ENCODE data around the gene GLIPR1.
"Not testable (repeated sequence)": the region's sequence is repeated elsewhere in the genome, so short reads cannot be mapped to it uniquely, and the experiment has no call there.

GLIPR1 gene

DNA sequence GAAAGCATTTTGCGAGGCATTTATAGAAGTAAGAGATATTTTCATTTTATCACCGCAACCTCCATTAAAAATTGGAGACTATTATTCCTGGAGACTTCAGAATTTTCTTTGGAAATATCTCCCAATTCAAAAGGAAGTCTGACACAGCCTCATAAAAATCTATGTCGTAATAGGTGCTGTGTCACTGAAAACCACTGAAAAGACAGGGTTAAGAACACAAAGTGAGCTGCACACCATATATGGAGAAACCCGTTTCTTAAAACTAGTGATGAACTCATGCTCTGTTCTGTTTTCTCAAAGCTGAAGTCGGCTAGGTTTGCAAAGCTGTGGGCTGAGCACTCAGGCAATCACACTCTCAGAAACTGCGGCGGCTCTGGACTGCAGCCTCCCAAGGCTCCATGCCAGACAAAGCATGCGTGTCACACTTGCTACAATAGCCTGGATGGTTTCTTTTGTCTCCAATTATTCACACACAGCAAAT lies at the start of gene GLIPR1:
TSS of gene GLIPR1 (plus strand) at position 287 of the 481 bp plus-strand sequence. CDS start at position 413, 126 bp downstream.
- no peak for DNase-seq

DNA sequence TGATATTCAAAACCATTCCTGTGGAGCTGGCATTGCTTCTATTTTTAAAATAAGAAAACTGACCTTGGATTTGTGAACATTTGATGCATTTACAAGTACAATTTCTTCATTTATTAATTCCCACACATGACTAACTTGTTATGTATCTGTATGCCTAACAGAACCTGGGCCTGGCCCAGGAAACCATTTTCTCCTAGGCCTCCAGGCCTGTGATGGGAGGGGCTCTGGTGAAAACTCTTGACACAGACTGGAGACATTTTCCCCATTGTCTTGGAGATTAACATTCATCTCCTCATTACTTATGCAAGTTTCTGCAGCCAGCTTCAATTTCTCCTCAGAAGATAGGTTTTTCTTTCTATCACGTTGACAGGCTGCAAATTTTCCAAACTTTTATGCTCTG lies 47.6 kb upstream of the GLIPR1 start:
- DNase-seq, result no peak

DNA sequence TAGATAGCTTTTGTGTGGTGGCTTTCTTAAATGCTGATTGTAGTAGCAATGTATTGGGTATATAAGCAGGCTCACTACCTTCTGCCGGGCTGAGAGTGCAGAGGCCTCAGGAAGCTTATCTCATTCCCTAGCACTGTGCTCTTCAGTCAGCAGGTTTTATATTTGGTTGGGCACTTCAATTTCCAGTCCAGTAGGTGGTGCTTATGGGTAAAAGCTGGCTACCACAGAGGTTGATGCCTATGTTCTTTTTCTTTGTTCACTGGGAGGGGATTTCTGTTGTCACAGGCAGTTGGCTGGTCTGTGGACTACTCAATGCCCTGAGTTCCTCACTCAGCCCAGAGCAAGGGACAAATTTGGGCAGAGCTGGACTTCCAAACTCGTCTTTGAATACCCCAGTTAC lies 43.0 kb upstream of the GLIPR1 start:
- DNase-seq, result no peak

DNA sequence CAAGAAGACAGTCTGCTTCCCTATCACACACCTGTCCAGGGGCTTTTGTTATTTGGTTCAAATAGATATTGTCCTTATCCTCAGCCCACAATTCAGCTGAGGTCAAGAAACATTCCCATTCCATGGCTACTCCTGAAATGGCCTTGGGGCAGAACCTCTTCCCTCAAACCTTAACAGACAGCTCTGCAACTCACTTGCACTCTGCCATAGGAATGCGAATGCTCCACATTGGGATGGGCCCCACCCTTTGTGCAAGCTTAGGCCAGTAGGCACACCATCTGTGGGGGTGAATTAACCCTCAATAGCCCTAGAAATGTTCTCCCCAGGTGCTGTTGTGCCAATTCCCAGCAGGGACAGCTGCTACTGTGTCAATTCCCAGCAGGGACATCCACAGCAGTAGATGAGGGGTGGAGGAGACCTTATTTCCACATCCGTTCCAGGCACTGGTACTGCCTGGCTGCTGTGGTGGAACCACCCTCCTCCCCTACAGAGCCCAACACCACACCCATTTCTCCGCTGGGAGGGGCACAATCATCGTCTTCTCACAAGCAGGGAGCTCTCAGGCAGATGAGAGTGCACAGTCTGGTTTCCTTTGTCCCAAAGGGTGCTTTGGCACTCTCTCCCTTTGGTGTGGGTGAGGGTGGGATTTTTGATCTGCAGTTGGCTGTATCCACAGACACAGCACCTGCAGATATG lies 42.3 kb upstream of the GLIPR1 start:
- DNase-seq, result no peak

DNA sequence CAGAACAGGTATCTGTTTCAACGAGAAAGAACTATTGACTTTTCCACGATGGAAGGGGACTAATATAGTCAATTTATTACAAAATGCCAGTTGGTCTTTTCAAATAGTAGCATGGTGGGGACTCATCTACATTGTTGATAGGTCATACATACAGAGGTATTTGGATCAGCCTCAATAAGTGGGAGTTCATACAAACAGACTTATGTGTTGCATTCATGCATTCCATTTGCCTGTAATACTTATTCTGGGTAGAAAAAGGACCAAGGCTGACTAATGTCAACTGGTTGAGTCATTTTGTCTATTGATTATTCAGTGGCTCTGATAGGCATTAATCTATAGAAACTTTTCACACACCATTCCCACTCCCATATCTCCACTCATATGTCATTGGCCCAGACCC lies 41.5 kb upstream of the GLIPR1 start:
- DNase-seq, result no peak

DNA sequence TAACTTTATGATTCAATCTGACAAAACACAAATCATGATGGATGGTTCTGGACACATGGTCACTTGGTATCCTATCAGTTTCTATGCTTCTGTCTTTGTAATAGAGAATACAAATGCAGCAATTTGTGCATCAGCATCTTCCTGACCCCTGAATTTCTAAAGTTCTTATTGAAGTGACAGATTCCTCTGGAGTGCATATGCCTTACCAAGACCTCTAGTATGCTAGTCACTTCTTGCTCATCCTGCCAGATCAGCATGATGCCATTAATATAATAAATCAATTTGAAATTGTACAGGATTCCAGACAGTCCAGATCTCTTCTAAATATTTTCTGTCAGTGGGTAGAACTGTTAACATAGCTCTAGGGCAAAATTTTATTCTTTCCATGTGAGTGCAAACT lies 40.6 kb upstream of the GLIPR1 start:
- DNase-seq, result no peak

DNA sequence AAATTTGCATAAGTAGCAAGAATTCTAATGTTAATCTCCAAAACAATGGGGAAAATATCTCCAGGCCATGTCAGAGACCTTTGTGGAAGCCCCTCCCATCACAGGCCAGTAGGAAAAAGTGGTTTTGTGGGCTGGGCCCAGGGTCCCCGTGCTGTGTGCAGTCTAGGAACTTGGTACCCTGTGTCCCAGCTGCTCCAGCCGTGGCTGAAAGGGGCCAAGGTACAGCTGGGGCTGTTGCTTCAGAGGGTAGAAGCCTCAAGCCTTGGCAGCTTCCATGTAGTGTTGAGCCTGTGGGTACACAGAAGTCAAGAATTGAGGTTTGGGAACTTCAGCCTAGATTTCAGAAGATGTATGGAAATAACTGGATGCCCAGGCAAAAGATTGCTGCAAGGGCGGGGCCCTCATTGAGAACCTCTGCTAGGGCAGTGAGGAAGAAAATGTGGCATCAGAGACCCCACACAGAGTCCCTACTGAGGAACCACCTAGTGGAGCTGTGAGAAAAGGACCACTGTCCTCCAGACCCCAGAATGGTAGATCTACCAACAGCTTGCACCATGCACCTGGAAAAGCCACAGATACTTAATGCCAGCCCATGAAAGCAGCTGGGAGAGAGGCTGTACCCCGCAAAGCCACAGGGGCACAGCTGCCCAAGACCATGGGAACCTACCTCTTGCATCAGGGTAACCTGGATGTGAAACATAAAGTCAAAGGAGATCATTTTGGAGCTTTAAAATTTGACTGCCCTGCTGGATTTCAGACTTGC lies 38.7 kb upstream of the GLIPR1 start:
- DNase-seq, result not testable (repeated sequence)

DNA sequence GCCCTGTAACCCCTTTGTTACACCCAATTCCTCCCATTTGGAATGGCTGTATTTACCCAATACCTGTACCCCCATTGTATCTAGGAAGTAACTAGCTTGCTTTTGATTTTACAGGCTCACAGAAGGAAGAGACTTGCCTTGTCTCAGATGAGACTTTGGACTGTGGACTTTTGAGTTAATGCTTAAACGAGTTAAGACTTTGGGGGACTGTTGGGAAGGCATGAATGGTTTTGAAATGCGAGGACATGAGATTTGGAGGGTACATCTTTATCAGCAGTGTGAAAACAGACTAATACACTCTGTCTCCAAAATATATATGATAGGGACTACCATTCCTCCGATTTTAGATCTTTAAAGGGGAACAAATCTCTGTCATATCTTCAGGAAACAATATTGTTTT lies 38.1 kb upstream of the GLIPR1 start:
- not testable (repeated sequence) for DNase-seq

DNA sequence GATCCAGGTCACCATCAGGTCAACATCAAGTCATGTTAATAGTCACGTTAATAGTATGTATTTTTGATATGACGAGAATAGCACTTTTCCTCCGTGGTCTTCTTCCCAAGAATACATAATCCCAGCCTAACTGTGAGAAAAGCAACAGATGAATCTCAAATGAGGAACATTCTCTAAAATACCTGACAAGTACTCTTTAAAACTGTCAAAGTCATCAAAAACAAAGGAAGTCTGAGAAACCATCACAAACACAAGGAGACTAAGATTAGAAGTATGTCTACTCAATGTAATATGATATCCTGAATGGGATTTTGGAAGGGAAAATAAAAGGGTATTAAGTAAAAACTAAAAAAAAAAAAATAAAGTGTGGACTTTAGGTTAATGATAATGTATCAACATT lies 36.8 kb upstream of the GLIPR1 start:
- DNase-seq, result no peak

DNA sequence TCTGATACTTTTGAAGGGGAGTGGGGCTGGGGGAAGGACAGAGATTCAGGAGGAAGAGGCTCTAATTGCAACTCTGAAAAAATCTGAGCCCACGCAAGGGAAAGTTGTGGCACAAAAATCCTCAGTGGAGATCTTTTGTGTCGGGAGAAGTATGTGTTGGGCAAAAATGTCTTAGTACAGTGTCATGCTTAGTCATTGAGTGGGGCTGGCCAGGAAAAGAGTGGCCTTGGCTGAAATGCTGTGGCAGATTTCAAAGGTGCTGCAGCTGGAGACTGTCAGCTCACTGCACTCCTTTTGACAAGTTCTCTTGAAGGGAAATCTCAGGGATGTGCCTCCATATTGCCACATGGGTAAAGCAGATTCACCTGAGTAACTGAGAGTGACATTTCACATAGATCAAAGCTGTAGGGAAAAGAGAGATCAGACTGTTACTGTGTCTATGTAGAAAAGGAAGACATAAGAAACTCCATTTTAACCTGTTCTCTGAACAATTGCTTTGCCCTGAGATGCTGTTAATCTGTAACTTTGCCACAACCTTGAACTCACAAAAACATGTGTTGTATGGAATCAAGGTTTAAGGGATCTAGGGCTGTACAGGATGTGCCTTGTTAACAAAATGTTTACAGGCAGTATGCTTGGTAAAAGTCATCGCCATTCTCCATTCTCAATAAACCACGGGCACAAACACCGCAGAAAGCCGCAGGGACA lies 36.0 kb upstream of the GLIPR1 start:
- no peak for DNase-seq

DNA sequence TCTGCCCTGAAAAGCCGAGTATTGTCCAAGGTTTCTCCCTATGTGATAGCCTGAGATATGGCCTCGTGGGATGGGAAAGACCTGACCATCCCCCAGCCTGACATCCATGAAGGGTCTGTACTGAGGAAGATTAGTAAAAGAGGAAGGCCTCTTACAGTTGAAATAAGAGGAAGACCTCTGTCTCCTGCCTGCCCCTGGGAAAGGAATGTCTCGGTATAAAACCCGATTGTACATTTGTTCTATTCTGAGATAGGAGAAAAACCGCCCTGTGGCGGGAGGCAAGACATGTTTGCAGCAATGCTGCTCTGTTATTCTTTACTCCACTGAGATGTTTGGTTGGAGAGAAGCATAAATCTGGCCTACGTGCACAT lies 35.4 kb upstream of the GLIPR1 start:
- not testable (repeated sequence) for DNase-seq

DNA sequence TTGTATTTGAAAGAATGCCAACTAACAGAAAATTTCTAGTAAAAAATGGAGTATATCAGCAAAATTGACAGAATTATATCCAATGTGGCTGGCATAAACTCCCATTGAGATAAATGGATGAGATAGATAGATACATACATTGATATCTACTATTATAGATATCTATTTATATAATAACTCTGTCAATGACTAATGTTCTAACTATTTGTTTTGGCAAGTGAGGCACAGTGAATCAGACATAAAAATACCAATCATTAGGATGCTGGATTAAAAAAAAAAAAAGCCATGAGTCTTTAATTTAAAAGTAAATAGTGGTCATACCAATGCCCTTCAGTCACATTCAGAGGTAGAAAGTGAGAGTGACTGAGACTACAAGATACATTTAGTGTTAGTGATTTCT lies 33.7 kb upstream of the GLIPR1 start:
- no peak for DNase-seq

DNA sequence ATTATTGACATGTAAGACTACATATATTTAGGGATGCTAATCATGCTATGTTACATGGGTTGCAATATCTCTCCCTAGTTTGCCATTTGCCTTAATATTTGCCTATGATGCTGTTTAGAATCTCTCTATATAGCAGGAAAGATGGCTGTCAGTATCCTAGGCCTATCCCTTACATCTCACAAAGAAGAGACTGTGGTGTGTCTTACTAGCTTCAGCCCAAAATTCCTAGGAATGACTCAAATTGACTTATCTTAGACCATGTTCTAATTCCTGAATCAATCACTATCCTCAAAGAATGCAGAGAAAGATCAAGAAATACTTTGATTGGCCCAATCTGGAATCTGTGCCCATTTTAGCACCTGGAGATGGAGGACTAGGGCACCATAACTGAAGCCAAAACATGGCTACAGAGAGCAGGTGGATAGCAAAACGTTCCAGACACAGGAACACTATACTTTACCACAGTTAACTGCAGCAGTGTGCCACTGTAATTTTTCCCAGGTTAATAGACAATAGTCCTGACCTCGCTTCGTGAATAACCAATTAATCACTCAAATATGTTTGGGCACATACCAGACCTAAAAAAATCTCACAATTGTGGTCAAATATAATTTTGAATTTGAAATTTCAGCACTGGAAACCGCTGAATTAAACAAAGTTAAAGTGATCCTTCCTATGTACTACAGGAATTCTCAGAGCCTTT lies 32.7 kb upstream of the GLIPR1 start:
- no peak for DNase-seq

DNA sequence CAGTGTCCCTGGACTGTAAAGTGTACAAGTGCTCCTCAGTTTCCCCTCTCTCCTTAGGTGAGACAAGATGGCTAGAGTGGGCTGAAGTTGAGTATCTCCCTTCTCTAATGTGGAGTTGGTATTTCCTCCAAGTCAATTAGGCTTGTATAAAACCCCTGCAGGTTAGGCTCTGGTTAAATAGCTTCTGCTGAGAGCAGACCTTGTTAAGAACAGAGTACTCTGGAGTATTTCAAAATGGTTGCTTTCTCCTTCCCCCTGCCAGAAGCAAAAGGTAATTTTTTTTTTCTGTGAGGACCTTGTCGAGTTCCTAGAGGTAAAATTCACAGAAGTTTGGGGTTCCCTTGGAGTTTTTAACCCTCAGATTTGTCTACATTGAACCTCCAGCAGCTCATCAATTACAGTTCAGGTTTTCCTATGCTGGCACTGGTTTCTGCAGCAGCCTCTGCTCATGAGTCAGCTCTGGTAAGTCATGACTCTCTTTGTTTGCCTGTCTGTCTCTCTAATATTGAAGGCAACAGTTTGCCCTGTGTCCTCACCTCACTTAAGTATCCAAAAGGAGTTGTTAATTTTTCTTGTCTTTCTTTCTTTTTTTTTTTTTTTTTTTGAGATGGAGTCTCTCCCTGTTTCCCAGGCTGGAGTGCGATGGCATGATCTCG lies 27.8 kb upstream of the GLIPR1 start:
- DNase-seq, result no peak

DNA sequence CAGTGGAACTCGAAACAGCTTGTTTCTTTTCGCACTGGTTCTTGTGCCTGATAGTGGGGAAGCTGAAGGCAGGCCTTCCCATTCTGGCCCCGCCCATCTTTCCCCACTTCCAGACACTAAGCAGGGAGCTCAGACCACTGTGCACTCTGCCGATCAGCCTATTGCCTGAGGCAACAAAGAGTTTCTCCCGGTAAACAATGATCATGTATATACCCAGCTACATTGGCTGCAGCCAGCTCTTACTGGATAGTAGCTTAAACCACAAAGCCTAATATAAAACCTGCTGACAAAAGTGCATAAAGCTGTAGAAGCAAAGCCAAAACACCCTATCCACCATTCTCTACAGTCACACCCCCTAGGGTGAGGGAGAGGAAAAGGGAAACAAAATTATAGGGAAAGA lies 24.7 kb upstream of the GLIPR1 start:
- DNase-seq, result no peak

DNA sequence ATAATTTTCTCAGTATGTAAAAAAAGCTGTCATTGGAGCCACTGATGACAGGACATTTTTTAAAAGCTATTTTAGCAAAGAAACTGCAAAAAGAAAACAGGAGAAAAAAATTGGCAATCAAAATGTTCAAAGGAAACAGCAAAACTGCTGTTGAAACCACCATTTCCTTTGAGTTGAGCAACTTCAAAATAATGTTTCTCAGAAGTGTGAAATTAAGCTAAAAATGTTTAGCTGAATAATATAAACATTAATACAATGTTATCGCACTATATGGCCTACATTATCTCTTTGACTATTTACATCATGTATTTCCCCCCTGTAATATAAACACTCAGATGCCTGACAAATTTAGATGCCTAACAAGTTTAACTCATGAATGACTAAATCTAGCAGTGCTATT lies 23.4 kb upstream of the GLIPR1 start:
- DNase-seq, result no peak

DNA sequence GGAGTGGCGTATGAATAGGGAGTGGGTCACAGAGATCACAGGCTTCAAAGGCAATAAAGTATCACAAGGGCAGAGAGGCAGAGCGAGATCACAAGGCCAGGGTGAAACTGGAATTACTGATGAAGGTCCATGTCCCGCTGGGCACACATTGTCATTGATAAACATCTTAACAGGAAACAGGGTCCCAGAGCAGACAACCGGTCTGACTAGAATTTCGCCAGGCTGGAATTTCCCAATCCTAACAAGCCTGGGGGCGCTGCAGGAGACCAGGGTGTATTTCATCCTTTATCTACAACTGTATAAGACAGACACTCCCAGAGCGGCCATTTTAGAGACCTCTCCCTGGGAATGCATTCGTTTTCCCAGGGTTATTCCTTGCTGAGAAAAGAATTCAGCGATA lies 22.7 kb upstream of the GLIPR1 start:
- DNase-seq, result not testable (repeated sequence)

DNA sequence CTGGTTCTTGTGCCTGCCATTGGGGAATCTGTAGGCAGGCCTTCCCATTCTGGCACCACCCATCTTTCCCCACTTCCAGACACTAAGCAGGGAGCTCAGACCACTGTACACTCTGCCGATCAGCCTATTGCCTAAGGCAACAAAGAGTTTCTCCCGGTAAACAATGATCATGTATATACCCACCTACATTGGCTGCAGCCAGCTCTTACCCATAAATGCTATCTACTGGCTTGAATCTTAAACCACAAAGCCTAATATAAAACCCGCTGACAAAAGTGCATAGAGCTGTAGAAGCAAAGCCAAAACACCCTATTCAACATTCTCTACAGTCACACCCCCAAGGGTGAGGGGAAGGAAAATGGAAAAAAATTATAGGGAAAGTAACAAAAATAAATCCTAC lies 20.8 kb upstream of the GLIPR1 start:
- no peak for DNase-seq

DNA sequence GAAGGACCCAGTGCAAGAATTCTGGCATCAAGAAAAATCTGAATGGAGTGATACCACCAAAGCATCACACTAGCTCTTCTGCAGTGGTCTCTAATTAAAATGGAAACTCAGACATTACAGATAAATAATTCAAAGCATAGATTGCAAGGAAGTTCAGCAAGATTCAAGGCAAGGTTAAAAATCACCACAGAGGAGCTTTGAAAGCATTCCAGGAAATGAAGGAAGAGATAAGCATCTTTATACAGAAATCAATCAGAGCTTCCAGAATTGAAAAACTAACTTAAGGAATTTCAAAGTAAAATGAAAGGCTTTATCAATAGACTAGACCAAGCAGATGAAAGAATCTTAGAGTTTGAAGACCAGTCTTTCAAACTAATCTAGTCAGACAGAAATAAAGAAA lies 20.4 kb upstream of the GLIPR1 start:
- no peak for DNase-seq

DNA sequence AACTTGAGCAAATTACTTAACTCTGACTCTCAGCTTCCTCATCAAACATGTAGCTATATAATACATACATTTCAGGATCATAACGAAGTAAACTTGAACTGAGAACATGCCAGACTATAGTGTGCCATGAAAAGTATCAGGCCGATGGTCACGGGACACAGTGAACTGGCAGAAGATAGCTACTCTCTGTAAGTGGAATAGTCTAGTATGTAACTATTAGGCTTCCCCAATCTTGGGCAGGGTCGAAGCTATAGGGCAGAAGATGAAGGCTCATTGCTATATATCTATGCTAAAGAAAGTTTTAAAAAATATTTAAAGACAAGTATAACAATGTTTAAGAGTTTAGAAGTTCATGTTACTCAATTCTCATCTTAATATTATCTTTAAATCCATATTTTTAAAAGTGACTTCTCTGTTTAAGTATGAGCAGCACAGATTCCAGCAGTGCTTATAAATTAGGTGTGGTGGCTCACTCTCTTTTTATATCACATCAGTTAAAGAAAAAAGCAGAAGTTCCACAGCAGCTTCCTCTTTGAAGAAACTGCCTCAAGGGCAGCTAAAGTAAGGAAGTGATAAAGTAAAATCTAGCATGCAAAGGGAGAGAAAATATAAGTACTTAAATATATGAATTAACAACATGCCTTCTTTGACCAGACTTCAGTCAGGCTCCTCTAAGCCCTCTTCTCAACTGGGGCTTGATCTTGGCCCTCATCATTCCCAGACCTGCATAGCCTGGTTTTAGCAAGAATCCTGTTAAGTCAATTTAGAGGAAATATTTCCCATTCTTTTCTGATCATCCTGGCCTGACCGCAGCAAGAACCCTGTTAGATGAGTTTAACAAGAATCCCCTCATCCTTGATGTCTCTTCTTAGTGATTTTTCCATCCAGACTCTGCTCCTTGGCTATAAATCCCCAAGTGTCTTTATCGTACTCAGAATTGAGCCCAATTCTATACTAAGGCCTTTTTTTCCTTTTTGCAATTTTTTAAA lies 8.4 kb upstream of the GLIPR1 start:
- DNase-seq, result no peak

DNA sequence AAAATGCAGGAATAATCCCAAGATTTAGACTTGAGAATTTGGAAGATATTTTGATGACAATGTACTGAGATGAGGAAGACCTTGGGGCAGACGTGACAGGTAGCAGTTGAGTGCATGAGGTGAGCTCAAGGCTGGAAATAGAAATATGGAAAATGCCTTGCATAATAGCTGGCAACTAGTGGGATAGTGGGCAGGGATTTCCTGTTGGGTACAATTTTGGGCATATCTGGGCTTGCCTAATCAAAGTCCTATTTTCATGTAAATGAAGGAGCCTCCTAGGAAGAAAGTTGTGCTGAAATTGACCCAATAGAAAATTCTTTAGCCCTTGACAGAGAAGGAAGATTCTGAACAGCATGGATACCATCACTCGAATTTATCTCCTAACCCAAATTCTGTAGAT lies 6.4 kb upstream of the GLIPR1 start:
- no peak for DNase-seq
